Cardiac fibroblast (primary cell): ENCODE measurements around the gene OR2AJ1.
A peak's percentile ranks its signal among the peaks of the same experiment; 100 is the strongest.

Source experiments
- DNase-seq, 2 donors: peaks; one replicate each; pipeline versions ENCODE4 v3.0.0 to v3.0.0-alpha.2; 2010; ENCODE audit warnings: low read depth in 2 of 2
- H3K4me3 ChIP-seq, 2 donors: replicated peaks in 1 of 2; 1 replicate in 1 of 2; 2 replicates in 1 of 2; pipeline ENCODE4 v1.5.1; 2011; ENCODE audit warnings: low read depth in 2 of 2, low read length in 2 of 2, mild to moderate bottlenecking in 2 of 2, moderate library complexity in 1 of 2
- TF ChIP-seq, protein P1 (sequence below): IDR thresholded peaks from one replicate; pipeline ENCODE4 v1.5.1; 2011; ENCODE audit warnings: low read depth, mild to moderate bottlenecking, low read length, inconsistent platforms

OR2AJ1 gene, protein sequence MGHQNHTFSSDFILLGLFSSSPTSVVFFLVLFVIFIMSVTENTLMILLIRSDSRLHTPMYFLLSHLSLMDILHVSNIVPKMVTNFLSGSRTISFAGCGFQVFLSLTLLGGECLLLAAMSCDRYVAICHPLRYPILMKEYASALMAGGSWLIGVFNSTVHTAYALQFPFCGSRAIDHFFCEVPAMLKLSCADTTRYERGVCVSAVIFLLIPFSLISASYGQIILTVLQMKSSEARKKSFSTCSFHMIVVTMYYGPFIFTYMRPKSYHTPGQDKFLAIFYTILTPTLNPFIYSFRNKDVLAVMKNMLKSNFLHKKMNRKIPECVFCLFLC

DNA sequence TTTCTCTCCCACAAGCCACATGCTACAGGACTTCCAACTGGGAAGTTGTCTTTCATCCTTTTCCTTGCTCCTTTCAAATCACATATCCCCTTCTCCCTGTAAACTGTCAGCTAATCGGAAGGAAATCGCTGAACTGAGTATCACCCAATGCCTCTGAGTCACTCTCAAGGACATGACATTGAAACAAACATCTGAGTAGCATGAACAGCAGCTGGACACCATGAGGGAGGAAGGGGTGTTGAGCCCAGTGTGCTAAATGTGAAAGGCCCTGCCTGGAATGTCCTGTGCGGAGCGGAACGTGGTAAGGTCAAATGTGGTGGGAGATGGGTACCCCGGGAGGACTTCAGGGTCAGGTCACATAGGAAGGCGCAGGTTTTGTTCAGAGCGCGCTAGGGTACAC, at the start of gene OR2AJ1:
Gene OR2AJ1, plus strand, starts transcription at position 22 of the 400 bp plus-strand sequence. CDS start 8,880 bp downstream, outside the sequence.
- no peak for DNase-seq
- no peak within 1 kb of the TSS for H3K4me3 ChIP-seq
- TF ChIP-seq, protein P1, sequence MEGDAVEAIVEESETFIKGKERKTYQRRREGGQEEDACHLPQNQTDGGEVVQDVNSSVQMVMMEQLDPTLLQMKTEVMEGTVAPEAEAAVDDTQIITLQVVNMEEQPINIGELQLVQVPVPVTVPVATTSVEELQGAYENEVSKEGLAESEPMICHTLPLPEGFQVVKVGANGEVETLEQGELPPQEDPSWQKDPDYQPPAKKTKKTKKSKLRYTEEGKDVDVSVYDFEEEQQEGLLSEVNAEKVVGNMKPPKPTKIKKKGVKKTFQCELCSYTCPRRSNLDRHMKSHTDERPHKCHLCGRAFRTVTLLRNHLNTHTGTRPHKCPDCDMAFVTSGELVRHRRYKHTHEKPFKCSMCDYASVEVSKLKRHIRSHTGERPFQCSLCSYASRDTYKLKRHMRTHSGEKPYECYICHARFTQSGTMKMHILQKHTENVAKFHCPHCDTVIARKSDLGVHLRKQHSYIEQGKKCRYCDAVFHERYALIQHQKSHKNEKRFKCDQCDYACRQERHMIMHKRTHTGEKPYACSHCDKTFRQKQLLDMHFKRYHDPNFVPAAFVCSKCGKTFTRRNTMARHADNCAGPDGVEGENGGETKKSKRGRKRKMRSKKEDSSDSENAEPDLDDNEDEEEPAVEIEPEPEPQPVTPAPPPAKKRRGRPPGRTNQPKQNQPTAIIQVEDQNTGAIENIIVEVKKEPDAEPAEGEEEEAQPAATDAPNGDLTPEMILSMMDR: no peak

DNA sequence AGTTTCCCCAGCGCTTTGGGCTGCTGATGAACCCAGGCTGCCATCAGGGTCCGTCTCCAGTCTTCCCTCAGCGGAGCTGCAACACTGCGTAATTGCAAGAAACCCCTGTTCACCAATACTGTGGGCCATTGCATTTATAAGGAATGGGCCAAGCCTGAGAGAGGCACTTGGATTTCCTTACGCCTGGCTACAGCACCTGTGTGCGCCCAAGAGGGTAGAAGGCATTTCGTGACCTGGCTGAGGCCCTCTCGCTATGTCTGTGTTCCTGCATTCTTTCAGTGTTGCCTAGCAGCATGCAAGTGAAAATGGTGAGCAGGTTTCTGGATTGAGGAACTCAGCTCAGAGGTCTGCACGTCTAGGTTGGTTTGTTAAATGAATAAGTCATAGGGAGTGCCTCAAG, 41.3 kb upstream of the OR2AJ1 start:
- TF ChIP-seq, protein P1: no peak
- DNase-seq: no peak

DNA sequence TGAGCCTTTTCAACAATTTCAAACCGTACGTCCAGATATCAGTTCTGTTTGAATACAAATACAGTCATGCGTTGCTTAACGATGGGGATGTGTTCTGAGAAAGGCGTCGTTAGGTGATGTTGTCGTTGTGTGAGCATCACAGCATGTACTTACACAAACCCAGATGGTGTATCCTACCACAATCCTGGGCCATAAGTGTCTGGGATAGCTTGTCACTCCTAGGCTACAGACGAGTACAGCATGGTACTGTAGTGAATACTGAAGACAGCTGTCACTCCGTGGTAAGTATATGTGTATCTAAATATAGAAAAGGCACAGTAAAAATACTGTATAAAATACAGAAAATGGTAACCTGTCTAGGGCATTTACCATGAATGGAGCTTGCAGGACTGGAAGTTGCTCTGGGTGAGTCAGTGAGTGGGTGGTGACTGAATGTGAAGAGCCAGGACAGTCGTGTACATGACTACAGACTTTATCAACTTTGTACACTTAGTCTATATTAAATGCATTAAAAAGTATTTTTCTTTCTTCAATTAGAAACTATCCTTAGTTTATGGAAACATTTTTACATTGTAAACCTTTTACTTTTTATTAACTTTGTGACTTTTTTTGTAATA, 39.8 kb upstream of the OR2AJ1 start:
- TF ChIP-seq, protein P1: no peak
- no peak overlapping the region for H3K4me3 ChIP-seq
- DNase-seq: peak in 1 of 2 donors; percentile 29

More for the DNA sequence above, 41.3 kb upstream of the OR2AJ1 start:
- no peak overlapping the region for H3K4me3 ChIP-seq

DNA sequence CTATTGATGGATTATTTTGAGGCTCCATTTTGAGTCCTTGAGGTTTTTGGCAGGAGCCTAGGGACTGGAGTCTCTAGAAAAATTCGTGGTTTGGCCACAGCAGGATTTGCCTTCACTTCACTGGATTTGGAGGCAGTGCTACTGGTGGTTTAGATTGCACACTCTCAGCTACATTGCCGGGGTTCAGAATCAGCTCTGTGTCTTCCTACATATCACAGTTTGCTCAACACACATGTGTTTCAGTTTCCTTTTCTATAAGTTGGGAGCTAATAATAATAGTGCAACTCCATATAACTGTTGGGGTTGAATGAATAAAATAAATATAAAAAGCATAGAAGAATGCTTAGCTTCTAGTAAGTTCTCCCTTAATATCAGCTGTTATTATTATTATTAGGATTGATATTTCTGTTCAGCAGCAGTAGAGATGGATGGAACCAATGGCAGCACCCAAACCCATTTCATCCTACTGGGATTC, 29.5 kb upstream of the OR2AJ1 start, which contains the start of gene OR2W3:
Gene OR2W3, plus strand, starts transcription at position 425 of the 475 bp plus-strand sequence. Its CDS starts 0 bp downstream, at position 425.
- TF ChIP-seq, protein P1: no peak

DNA sequence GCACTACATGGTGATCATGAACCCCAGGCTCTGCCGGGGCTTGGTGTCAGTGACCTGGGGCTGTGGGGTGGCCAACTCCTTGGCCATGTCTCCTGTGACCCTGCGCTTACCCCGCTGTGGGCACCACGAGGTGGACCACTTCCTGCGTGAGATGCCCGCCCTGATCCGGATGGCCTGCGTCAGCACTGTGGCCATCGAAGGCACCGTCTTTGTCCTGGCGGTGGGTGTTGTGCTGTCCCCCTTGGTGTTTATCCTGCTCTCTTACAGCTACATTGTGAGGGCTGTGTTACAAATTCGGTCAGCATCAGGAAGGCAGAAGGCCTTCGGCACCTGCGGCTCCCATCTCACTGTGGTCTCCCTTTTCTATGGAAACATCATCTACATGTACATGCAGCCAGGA, 28.7 kb upstream of the OR2AJ1 start:
- no peak overlapping the region for H3K4me3 ChIP-seq
- DNase-seq: no peak
- TF ChIP-seq, protein P1: no peak

More for the DNA sequence above, 29.5 kb upstream of the OR2AJ1 start, which contains the start of gene OR2W3:
- no peak within 1 kb of the TSS for H3K4me3 ChIP-seq
- DNase-seq: no peak

DNA sequence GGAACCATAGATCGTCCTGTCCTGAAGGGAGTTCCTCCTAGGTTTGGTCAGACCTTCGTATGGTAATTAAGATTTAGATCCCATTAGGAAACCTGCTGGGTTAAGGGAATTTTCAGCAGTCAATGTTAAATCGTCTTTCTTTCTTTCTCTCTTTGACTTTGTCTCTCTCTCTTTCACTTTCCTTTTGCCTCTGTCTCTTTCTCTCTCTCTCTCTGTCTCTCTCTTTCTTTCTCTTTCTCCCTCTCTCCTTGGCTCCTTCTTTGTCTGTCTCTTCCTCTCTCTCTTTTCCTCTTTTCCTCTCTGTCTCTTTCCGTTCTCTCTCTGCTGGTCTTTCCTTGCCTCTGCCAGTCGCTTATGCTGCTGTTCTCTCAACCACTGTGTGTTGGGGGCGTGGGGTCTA, 20.6 kb upstream of the OR2AJ1 start:
- TF ChIP-seq, protein P1: no peak
- no peak overlapping the region for H3K4me3 ChIP-seq

More for the DNA sequence above, 20.6 kb upstream of the OR2AJ1 start:
- no peak for DNase-seq
